ENCODE measurements around the gene PYGM. TPM values are rescaled to one million over a fixed set of nuclear protein-coding genes. Genes with fewer than 3 reads are reported as not detected.
A peak's percentile ranks its signal among the peaks of the same experiment; 100 is the strongest.

Gene PYGM
- polyA plus RNA-seq, 12 donors = 68.9 to 405 (median 157) TPM; not detected in 1

- no peak for DNase-seq
These were observed 18.2 kb downstream of the PYGM start for GRCh38 chr11:64741375-64742086.

GRCh38 chr11:64739871-64740270, 19.9 kb downstream of the PYGM start:
- no peak for DNase-seq

- no peak for DNase-seq
These were observed 23.1 kb downstream of the PYGM start for GRCh38 chr11:64736654-64737053.

GRCh38 chr11:64735725-64736259, 24.0 kb downstream of the PYGM start:
- no peak for DNase-seq

- no peak for DNase-seq
These were observed 24.7 kb downstream of the PYGM start for GRCh38 chr11:64734811-64735724.

GRCh38 chr11:64731601-64732000, 28.2 kb downstream of the PYGM start:
- no peak for DNase-seq

GRCh38 chr11:64729851-64730382, 29.9 kb downstream of the PYGM start:
- DNase-seq = no peak

GRCh38 chr11:64728757-64729365, 30.9 kb downstream of the PYGM start:
- DNase-seq = no peak

GRCh38 chr11:64726867-64727530, 32.8 kb downstream of the PYGM start:
- DNase-seq = no peak

- no peak for DNase-seq
These were observed 33.5 kb downstream of the PYGM start for GRCh38 chr11:64726211-64726641.

- DNase-seq = no peak
These were observed 34.8 kb downstream of the PYGM start for GRCh38 chr11:64724863-64725532.

GRCh38 chr11:64723907-64724862, 35.6 kb downstream of the PYGM start:
- no peak for DNase-seq

- DNase-seq = peak; percentile 81
These were observed 36.5 kb downstream of the PYGM start, which contains the start of gene NRXN2 for GRCh38 chr11:64723117-64723906. Gene NRXN2 (minus strand): TSS chr11:64723197. CDS start chr11:64713699, 9,498 bp downstream.

GRCh38 chr11:64722141-64723065, 37.4 kb downstream of the PYGM start:
- no peak for DNase-seq

GRCh38 chr11:64721359-64721699, 38.4 kb downstream of the PYGM start:
- no peak for DNase-seq

GRCh38 chr11:64720640-64721358, 39.0 kb downstream of the PYGM start:
- no peak for DNase-seq

- DNase-seq = no peak
These were observed 39.6 kb downstream of the PYGM start for GRCh38 chr11:64720167-64720566.
